A549 treated with dexamethasone at 1 μM for 4 hours (cell line): ENCODE data around the gene GOLGA6L24. TPM values are rescaled to one million over a fixed set of nuclear protein-coding genes. Genes with fewer than 3 reads are reported as not detected.

Experiments used
- total RNA-seq: library from RNA; stranded (reverse); fragments of 200-300 nt; extraction: Qiagen RNA extraction; gene quantifications from 5 replicates; pipeline ENCODE4 v1.2.3, GENCODE V29; 2022

Gene GOLGA6L24, protein sequence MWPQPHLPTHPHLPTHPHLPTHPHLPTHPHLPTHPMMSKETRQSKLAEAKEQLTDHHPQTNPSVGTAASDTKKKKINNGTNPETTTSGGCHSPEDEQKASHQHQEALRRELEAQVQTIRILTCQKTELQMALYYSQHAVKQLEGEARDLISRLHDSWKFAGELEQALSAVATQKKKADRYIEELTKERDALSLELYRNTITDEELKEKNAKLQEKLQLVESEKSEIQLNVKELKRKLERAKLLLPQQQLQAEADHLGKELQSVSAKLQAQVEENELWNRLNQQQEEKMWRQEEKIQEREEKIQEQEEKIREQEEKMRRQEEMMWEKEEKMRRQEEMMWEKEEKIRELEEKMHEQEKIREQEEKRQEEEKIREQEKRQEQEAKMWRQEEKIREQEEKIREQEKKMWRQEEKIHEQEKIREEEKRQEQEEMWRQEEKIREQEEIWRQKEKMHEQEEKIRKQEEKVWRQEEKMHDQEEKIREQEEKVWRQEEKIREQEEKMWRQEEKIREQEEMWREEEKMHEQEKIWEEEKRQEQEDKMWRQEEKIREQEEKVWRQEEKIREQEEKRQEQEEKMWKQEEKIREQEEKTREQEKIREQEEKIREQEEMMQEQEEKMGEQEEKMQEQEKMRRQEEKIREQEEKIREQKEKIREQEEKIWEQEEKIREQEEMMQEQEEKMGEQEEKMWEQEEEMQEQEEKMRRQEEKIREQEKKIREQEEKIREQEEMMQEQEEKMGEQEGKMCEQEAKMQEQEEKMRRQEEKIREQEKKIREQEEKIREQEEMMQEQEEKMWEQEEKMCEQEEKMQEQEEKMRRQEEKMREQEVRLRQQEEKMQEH
- not detected in 5 replicates for total RNA-seq

DNA sequence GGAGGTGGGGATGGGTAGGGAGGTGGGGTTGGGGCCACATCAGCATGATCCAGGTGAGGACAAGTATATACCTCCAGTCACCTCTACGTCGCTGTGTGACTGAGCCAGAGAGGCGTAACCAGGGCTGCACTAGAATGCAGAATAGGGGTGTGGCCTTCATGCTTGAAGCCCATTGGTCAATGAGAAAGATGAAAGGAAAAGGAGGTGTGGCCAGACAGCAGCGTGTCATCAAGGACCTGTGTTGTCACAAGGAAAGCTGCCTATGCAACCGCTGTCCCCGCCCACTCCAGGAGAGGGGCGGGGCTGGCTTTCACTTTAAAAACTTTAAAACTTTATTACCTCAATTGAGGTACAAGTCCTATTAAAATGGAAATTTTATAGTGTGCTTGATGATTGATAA, at the start of gene GOLGA6L24:
GOLGA6L24 (minus strand) TSS at position 101 of the 400 bp plus-strand sequence; CDS start at position 40, 61 bp downstream.

DNA sequence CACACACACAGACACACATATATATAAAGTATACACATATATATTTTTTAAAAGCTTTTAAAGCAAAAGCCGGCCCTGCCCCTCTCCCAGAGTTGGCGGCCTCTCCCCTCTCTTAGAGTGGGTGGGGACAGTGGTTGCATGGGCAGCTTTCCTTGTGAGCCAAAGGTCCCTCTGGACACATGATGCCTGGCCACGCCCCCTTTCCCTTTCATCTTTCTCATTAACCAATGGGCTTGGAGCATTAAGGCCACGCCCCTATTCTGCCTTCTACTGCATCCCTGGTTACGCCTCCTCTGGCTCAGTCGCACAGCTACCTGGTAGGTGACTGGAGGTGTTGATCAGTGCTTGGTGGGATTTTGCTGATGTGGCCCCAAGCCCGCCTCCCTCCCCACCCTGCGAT, 20.5 kb upstream of the GOLGA6L24 start, which contains the start of gene GOLGA8F:
GOLGA8F (plus strand) TSS at position 301 of the 400 bp plus-strand sequence; CDS start at position 399, 98 bp downstream.

DNA sequence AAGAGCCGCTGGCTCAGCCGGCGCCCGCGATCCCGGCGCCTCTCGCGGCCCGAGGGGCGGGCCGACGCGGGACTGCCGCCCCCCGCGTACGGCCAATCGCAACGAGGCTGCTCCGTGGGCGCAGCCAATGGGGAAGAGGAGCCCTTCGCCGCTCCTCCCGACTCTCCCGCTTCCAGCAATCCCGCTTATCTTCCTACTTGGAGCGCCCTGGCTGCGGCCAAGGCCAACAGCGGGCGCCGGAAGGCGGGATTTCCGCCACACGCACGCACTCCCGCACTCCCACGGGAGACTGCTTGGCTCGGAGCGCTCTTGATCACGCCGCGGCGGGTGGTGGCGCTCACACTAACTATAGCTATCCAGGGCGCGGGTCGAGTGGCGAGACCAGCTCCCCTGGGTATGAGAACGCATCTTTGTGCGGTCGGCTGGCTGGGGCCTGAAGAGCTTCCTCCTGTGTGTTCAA, 35.7 kb downstream of the GOLGA6L24 start, which contains the start of gene HERC2:
HERC2 (minus strand) TSS at position 51 of the 460 bp plus-strand sequence. CDS start 746 bp downstream, outside the sequence.

Other genes with a start within 250 kb of the GOLGA6L24 start
- 35.2 to 52.4 TPM (median 50.7 TPM) in 5 replicates for gene HERC2, start 35.9 kb downstream of the GOLGA6L24 start, total RNA-seq
- gene GOLGA8F, start 20.6 kb upstream of the GOLGA6L24 start, total RNA-seq, result 0.02 TPM in 1 of 5 replicates, not detected in the others
- not detected in 5 replicates for gene GOLGA8G, start 174.9 kb upstream of the GOLGA6L24 start, total RNA-seq
- gene GOLGA6L25, start 195.5 kb upstream of the GOLGA6L24 start, total RNA-seq, result not detected in 5 replicates